C1 segment of cervical spinal cord (tissue), 14 donors: ENCODE results near the gene SLC1A5.
"Not testable (repeated sequence)": the region's sequence is repeated elsewhere in the genome, so short reads cannot be mapped to it uniquely, and the experiment has no call there.

Experiments used
- DNase-seq, 14 donors: peaks; one replicate each; lab custom pipeline; 2025; lab: John Stamatoyannopoulos, UW

Gene SLC1A5

DNA sequence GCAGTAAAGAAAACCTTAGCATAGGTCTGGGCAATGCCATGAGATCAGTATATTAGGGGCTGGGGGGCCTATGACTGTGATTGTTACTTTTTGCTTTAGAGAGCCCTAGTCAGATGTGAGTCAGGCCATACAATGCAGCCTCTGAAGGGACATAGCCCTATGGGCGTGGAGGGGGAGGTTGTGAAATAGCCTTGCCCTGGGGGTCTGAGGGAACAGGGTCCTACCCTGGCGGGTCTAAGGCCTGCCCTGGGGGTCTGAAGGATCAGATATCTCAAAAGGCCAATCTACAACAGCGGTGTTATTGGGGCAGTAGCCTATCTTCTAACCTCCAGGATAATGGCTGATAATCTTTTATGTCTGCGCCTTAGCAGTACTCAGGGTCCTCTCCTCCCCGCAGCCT is 13.8 kb upstream of the SLC1A5 start:
- no peak for DNase-seq

DNA sequence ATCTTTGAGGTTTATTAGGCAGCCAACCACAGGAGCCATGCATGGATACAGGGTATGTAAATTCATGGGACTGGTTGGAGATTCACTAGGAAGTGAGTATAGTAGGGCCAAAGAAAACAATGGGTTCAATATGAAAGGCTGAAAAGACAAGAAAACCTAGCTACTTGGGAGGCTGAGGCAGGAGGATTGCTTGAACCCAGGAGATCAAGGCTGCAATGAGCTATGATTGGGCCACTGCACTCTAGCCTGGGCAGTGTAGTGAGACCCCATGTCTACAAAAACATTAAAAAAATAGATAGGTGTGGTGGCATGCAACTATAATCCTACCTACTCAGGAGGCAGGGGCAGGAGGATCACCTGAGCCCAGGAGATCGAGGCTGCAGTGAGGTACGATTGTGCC is 10.3 kb upstream of the SLC1A5 start:
- no peak for DNase-seq

DNA sequence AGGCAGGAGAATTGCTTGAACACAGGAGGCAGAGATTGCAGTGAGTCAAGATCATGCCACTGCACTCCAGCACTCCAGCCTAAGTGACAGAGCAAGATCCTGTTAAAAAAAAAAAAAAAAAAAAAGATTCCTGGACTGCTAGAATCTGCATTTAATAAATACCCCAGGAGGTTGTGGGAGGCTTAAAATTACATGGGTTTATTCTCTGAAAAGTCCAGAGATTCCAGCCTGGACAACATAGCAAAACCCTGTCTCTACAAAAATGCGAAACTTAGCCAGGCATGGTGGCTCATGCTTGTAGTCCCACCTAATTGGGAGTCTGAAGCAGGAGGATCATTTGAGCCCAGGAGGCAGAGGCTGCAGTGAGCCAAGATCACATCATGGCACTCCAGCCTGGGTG is 9.5 kb upstream of the SLC1A5 start:
- no peak for DNase-seq

DNA sequence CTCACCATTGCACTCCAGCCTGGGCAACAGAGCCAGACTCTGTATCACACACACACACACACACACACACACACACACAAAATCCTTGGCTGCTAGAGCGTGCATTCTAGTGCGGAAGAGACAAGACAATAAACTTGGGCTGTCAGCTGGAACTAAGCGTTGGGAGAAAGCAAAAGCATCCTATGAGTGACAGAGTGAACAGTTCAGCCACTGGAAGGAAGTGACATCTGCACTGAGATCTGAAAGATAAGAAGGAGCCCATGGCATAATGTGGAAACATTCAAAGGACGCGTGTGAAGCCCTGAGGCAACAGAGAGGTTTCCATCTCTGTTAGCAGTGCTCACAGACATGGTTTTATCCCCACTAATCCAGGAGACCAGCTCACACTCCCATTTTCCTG is 3.5 kb upstream of the SLC1A5 start:
- no peak for DNase-seq

DNA sequence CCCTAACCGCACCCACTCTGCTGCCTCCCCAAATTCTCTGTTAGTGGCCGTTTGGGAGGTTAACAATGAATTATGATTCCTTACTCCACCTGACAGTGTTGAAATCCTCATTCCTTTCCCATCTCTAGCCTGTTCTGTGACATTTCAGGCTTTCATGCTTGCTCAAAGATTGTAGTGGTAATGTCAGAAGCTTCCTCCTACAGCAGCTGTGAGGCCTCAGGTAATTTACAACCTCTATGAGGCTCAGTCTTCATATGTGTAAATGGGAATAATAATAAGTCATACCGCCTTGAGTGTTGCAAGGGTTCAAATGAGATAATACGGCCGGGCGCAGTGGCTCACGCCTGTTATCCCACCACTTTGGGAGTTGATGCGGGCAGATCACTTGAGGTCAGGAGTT is 977 bp upstream of the SLC1A5 start:
- DNase-seq: no peak

DNA sequence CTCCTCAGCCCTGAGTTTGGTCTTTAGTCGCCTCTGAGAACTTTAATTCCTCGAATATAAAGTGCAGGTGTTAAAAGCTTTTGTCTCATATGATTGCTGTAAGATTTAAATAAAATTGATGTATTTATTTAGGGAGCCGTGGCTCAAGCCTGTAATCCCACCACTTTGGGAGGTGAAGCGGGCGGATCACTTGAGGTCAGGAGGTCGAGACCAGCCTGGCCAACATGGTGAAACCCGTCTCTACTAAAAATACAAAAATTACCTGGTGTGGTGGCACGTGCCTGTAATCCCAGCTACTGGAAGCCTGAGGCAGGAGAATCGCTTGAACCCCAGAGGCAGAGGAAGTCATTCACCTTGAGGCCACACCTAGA is 559 bp upstream of the SLC1A5 start:
- DNase-seq: no peak

DNA sequence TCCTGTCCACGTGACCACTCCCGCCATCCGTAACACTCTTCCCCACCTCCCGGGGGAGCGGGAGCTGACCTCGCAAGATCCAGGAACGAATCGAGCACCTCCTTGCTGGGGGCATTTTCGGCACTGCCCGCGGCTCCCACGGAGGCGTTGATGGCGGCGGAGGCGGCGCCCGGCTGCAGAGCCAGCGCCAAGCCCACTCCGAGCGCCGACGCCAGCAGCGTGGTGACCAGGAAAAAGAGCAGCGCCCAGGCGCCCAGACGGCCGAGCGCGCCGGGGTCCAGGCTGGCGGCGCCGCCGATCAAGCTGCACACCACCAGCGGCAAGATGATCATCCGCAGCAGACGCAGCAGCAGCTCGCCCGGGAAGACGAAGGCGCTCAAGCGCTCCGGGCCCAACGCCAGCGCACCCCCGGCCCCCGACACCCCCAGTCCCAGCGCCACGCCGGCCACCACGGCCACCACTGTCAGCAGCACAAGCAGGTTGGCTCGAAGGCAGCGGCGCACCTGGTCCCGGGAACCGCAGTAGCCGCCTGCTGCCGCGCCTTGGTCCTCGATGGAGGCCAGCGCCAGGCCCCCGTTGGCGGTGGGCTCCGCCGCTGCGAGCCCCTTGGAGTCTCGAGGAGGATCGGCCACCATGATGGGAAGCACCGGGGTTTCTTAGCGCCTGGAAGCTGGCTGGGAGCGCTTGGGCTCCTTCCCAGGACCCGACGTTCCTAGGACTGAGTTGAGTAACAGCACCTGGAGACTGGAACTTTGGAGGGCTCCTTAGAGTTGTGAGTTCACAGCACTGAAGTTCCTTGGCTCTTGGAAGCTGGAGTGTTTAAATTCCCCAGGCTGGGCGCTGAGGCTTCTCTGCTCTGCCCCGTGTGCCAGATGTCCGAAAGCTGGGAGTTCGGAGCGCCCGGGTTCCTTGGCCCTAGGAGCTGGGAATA is 798 bp downstream of the SLC1A5 start:
- DNase-seq: peak in 3 of 14 donors; percentile 17 to 30 (median 23)

DNA sequence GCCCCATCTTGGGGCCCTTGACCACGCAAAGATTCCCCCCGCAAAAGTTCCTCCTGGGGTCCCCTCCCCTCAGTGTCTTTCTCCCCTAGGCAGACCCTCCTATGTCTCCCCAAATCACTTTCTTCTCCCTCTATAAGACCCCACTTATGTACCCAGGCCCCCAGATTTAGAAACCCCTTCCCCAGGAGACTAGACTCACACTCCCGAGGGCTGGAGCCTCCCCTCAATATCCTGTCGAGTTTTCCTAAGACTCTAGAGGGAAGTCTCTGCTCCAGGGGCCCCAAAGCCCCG is 1.4 kb downstream of the SLC1A5 start:
- peak in 1 of 14 donors; percentile 20 for DNase-seq

DNA sequence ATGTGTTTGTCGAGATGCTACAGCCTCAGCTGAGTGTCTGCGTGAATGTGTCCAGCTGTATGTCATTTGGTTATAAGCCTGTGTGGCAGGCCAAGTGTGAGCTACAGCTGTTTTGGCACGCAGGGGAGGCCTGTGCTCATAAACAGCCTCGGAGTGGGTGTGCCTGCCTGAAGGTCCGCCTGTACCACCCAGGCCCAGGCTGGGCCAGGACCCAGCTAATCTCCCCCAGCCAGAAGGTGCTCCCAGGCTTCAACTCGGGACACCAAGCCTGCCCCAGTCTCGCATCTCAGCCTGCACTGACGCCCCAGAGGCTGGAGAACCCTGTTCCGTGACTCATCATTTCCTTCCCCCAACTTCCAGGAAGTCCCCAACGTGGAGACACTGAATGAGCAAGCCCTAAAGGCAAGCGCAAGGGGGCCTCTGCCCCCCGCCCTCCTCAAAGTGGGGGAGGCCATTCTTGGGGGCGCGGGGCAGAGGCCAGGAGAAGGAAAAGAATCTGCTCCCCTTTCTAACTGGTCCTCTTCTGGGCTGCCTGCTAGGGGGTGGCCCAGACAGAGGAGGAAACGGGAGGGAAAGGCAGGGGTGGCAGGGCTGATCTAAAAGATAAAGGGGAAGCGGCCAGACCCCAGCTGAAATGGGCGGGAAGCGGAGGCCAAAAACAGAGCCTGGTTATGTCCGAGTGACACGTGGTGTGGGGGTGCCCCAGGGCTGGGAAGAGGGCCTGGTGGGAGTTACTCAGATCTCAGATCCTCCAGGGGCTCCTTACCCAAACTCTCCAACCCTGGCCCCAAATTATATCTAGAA is 2.0 kb downstream of the SLC1A5 start:
- peak in 12 of 14 donors; percentile 13 to 65 (median 28) for DNase-seq

DNA sequence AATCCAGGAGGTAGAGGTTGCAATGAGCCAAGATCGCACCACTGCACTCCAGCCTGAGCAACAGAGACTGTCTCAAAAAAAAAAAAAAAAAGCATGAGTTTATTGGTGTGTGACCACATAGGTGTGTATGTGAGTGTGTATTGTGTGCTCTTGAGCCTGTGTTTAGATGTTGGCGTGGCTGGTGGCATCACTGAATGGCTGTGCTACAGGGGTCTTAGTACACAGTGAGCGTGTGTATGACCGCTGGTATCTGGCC is 2.5 kb downstream of the SLC1A5 start:
- DNase-seq: no peak

DNA sequence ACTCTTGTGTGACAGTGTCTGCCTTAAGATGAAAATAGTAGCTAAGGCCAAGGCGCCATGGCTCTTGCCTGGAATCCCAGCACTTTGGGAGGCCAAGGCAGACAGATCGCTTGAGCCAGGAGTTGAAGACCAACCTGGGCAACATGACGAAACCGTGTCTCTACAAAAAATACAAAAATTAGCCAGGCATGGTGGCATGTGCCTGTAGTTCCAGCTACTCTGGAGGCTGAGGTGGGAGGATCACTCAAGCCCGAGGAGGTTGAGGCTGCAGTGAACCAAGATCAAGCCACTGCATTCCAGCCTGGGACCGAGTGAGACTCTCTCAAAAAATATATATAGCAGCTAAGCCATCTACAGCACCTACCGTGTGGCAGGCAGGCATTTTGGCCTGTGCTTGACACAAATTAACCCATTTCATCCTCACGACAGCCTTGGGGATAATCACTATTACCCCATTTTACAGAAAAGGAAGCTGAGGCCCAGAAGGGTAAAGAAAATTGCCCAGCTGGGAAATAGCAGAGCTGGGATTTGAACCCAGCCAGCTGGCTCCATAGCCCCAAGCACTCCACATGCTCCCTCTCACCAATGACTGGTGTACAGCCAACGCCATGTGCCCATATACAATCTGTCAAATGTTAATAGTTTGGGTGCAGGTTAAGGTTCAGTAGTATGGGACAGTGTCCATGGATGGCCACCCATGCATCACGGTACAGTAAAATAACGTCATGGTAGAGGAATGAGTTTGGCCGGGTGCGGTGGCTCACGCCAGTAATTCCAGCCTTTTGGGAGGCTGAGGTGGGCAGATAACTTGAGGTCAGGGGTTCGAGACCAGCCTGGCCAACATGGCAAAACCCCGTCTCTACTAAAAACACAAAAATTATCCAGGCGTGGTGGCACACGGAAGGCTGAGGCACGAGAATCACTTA is 3.1 kb downstream of the SLC1A5 start:
- no peak for DNase-seq

DNA sequence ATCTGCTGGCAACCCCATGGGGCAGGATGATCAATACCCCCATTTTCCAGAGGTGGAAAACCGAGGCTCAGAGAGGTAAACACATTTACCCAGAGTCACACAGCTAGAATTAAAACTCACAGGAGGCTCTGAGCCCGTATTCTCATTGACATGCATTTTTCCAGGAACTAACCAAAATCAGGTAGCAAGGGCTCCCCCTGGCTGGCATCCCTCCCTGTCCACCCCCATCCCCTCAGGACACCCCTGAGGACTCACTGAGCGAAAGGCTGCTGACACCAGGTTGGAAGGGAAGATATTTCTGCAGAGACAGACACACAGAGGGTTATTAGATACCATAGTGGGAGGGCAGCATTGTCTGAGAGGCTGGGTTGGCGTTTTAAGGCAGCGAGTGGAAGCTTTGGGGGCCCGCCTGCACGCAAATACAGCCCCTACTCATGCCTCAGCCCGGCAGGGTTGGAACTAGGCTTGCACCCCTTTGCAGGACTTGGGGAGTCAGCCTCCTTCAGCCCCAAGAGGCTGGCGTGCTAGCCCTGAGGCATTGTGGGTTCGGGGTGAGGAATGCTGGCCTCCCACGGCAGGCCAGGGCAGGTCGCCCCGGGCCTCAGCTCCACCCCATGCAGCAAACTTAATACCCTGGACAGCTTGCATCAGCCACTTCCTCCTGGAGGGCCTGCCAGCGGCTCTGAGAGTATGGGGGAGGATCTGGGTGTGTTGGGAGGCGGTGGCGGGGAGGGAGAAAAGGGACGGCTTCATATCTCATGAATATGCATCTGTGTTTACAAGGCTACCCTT is 3.9 kb downstream of the SLC1A5 start:
- DNase-seq: peak in 4 of 14 donors; percentile 1 to 46 (median 18)

DNA sequence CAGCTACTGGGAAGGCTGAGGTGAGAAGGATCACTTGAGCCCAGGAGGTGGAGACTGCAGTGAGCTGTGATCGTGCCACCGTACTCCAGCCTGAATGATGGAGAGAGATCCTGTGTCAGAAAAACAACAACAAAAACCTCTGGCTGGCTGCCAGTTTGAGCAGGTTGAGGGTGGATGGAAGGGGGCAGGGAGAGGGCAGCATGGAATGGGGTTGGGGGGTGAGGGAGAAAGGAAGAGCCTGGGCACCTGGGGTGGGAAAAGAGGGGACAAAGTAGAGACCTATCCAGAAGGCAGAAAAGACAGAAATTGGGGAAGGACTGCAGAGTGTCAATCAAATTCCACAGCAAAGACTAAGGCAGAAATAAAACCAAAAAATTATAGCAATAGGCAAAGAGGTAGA is 4.7 kb downstream of the SLC1A5 start:
- DNase-seq: no peak

DNA sequence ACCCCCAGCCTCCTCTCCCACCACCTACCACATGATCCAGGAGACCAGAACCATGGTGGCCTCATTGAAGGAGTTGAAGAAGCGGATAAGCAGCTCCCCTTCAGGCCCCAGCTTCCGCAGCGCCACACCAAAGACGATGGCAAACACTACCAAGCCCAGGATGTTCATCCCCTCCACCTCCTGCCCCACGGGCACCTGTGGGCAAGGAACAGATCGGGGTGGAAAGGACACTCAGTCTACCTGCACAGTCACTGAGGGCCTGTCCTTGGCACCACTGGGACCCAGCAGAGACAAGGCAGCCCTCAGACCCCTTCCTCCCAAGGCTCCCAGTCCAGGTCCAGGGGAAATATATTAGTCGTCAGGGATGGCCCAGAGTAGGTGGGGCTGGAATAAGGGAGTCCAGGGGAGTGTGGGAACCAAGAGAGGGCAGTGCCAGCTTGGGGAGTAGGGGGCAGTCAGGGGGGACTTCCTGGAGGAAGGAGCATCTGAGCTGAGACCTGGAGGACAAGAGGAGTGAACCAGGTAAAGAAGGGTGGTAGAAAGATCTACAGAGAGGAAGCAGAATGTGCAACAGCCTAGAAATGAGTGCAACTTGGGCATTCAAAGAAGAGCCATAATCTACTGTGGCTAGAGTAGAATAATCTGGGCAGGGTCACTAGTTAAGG is 5.9 kb downstream of the SLC1A5 start:
- no peak for DNase-seq

DNA sequence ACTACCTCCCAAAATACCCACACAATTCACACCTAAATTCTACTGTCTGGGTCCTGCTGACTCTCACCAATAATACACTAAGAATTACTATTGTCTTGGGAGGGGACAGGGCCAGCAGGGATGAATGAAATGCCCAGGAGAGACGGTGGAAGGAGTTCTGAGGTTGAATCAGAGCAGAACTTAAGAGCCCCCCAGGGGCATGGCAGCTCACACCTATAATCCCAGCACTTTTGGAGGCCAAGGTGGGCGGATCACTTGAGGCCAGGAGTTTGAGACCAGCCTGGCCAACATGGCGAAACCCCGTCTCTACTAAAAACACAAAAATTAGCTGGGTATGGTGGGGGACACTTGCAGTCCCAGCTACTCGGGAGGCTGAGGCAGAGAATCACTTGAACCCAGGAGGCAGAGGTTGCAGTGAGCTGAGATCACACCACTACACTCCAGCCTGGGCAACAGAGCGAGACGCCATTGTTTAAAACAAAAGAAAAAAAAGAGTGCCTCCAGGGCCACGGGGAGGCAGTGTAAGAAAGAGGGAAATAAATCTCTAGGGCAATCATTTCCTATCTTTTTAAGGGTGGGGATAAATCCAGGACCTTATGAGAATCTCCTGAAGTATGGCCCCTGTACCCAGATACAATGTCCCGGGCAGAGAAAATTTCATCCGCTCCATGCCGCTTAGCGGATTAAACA is 10.3 kb downstream of the SLC1A5 start:
- DNase-seq: not testable (repeated sequence)

DNA sequence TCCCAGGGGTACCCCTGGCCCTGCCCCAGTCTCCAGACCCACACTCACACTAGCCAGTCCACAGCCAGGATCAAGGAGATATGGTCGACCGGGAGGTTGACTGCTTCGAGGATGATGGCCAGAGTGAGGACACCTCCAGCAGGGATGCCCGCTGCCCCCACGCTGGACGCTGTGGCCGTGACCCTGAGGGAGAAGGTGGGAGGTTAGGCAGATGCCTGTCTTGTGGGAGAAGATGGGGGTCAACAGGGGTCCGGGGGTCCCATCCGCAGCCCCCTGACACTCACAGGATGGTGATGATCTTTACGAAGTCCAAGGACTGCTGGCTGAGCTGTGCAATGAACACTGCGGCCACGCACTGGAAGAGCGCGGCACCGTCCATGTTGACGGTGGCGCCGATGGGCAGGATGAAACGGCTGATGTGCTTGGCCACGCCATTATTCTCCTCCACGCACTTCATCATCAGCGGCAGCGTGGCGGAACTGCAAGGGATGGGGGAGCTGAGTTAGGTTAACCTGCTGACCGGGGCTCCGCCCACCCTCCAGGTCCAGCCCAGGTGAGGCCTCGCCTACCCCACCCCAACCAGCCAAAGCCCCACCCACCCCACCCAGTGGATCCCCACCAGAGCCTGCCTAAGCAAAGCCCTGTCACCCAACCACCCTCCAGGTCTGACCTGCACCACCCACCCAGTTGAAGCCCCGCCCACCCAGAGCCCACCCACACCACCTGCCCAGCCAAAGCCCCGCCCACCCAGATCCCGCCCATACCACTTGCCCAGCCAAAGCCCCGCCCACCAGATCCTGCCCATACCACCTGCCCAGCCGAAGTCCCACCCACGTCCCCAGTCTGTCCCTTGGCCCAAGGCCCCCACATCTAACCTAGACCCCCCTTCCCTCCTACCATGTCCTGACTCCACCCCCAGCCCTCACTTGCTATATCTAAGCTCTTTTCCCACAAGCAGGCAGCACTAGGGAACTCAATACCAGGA is 11.2 kb downstream of the SLC1A5 start:
- no peak for DNase-seq

DNA sequence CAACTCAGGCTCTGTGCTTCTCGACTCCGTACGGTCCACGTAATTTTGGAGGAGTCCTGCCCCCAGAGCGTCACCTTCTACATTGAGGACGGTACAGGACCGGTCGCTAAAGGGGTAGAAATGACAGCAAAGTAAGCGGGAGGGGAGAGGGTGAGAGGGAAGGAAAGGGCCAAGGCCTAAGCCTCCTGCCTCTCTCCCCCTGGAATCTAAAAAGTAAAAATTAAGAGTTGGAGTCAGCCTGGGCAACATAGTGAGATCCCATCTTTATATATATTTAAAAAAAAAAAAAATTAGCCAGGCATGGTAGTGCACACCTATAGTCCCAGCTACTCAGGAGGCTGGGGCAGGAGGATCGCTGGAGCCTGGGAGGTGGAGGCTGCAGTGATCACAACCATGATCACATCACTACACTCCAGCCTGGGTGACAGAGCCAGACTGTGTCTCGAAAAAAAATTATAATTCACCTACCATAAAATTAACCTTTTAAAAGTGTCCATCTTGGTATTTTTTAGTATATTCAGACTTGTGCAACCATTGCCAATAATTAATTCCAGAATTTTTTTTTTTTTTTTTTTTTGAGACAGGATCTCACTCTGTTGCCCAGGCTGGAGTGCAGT is 12.6 kb downstream of the SLC1A5 start:
- DNase-seq: no peak

DNA sequence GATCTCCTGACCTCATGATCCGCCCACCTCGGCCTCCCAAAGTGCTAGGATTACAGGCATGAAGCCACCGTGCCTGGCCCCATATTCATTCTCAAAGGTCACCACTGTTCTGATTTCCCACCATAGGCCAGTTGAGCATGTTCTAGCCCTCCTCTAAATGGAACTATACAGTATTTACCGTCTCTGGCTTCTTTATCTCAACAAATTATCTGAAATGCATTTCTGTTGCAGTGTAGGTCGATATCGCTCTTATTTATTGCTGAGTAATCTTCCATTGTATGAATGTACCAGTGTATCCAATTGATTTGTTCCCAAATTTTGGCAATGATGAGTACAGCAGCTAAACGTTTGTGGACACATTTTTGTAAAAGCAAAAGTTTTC is 15.4 kb downstream of the SLC1A5 start:
- DNase-seq: no peak
